ENCODE results near the gene IL4. TPM values are rescaled to one million over a fixed set of nuclear protein-coding genes. Genes with fewer than 3 reads are reported as not detected.

Gene IL4
- total RNA-seq, 3 donors from 2014 or later (not counting 1 experiment from before 2014, with no cell fraction given) = 8.1 TPM; not detected in 2

- H3K4me1 Mint-ChIP-seq = no peaks in the 10 kb centered on the region
- no peak for ATAC-seq
- H3K36me3 ChIP-seq (ENCODE audit: control insufficient read depth, insufficient read depth, low read length) = no peaks in the 10 kb centered on the region
- H3K36me3 Mint-ChIP-seq = no peaks in the 10 kb centered on the region
- H3K4me3 ChIP-seq (ENCODE audit: low read length) = no peak overlapping the region
- no peak for TF ChIP-seq CTCF (IDR thresholded peaks at IDR 0.05)
- no peaks in the 10 kb centered on the region for H3K9me3 Mint-ChIP-seq
- no peak overlapping the region for H3K4me3 Mint-ChIP-seq
- no peak for DNase-seq
- H3K4me1 ChIP-seq (ENCODE audit: control insufficient read depth, insufficient read depth, low read length) = peaks cover 1% of the 10 kb centered on the region
- intact Hi-C loops (cut with micrococcal nuclease) = no loop called here
- peaks cover 0 to 4% of the 10 kb centered on the region in 2 donors for H3K27me3 Mint-ChIP-seq (ENCODE audit: low read depth in 2 of 2)
- WGBS (ENCODE audit: insufficient coverage) = 90% methylated on average over 16 of the region's 16 CpGs
- no peak overlapping the region for H3K27ac ChIP-seq (ENCODE audit: low read length)
- H3K27me3 ChIP-seq (ENCODE audit: control insufficient read depth, insufficient read depth, low read length) = no peaks in the 10 kb centered on the region
- H3K9me3 ChIP-seq (ENCODE audit: control insufficient read depth, insufficient read depth, low read length) = no peaks in the 10 kb centered on the region
- H3K27ac Mint-ChIP-seq = no peak overlapping the region
These were observed 3.6 kb upstream of the IL4 start for GRCh38 chr5:132669966-132670882.

- peaks cover 8% of the 10 kb centered on the region for H3K4me1 ChIP-seq (ENCODE audit: control insufficient read depth, insufficient read depth, low read length)
- Mint-ChIP-seq H3K27ac (no peak overlapping the region), H3K27me3 (ENCODE audit: low read depth in 2 of 2) (peaks cover 2 to 4% of the 10 kb centered on the region in 2 donors), H3K4me3 (no peak overlapping the region), H3K36me3 (no peaks in the 10 kb centered on the region), H3K9me3 (no peaks in the 10 kb centered on the region), H3K4me1 (peaks cover 0 to 2% of the 10 kb centered on the region in 2 donors)
- TF ChIP-seq CTCF (IDR thresholded peaks at IDR 0.05) = no peak
- intact Hi-C loops (cut with micrococcal nuclease) = no loop called here
- no peaks in the 10 kb centered on the region for H3K27me3 ChIP-seq (ENCODE audit: control insufficient read depth, insufficient read depth, low read length)
- H3K27ac ChIP-seq (ENCODE audit: low read length) = no peak overlapping the region
- H3K36me3 ChIP-seq (ENCODE audit: control insufficient read depth, insufficient read depth, low read length) = no peaks in the 10 kb centered on the region
- no peaks in the 10 kb centered on the region for H3K9me3 ChIP-seq (ENCODE audit: control insufficient read depth, insufficient read depth, low read length)
- ATAC-seq = no peak
- no peak for DNase-seq
- H3K4me3 ChIP-seq (ENCODE audit: low read length) = no peak overlapping the region
- 100% methylated on average over 3 of the region's 3 CpGs for WGBS (ENCODE audit: insufficient coverage)
These were observed 2.8 kb upstream of the IL4 start for GRCh38 chr5:132671000-132671399.

- DNase-seq (no peak), ATAC-seq (no peak)
- H3K36me3 Mint-ChIP-seq = no peaks in the 10 kb centered on the region
- Histone ChIP-seq H3K4me3 (ENCODE audit: low read length) (no peak overlapping the region), H3K4me1 (ENCODE audit: control insufficient read depth, insufficient read depth, low read length) (peaks cover 12% of the 10 kb centered on the region), H3K27ac (ENCODE audit: low read length) (no peak overlapping the region), H3K9me3 (ENCODE audit: control insufficient read depth, insufficient read depth, low read length) (no peaks in the 10 kb centered on the region), H3K27me3 (ENCODE audit: control insufficient read depth, insufficient read depth, low read length) (no peaks in the 10 kb centered on the region), H3K36me3 (ENCODE audit: control insufficient read depth, insufficient read depth, low read length) (no peaks in the 10 kb centered on the region)
- TF ChIP-seq CTCF (IDR thresholded peaks at IDR 0.05) = no peak
- peaks cover 4 to 11% of the 10 kb centered on the region in 2 donors for H3K27me3 Mint-ChIP-seq (ENCODE audit: low read depth in 2 of 2)
- no peaks in the 10 kb centered on the region for H3K9me3 Mint-ChIP-seq
- intact Hi-C loops (cut with micrococcal nuclease) = no loop called here
- H3K4me1 Mint-ChIP-seq = peaks cover 0 to 10% of the 10 kb centered on the region in 2 donors
- no peak overlapping the region for H3K4me3 Mint-ChIP-seq
- no peak overlapping the region for H3K27ac Mint-ChIP-seq
- WGBS (ENCODE audit: insufficient coverage) = 100% methylated on average over 1 of the region's 1 CpG
These were observed 301 bp upstream of the IL4 start for GRCh38 chr5:132673488-132673887.
